H9 (cell line): ENCODE results near the gene PAK6. TPM values are rescaled to one million over a fixed set of nuclear protein-coding genes. Genes with fewer than 3 reads are reported as not detected.

Source experiments
- DNase-seq: peaks from one replicate; pipeline ENCODE4 v3.0.0-alpha.2; 2017
- H2AFZ ChIP-seq: one replicate; pipeline ENCODE4 v1.6.1; 2013; ENCODE audit warnings: mild to moderate bottlenecking, low read length, control low read depth, moderate library complexity
- H2AK5ac ChIP-seq: 2 replicates; pipeline ENCODE4 v1.6.1; 2013; ENCODE audit warnings: low read length, control low read depth, mixed read lengths; ENCODE audit not compliant: insufficient read length
- H2BK120ac ChIP-seq: one replicate; pipeline ENCODE4 v1.6.1; 2013; ENCODE audit warnings: low read depth, mild to moderate bottlenecking, low read length, control low read depth, inconsistent platforms; ENCODE audit not compliant: poor library complexity, severe bottlenecking
- H2BK12ac ChIP-seq: 2 replicates; pipeline ENCODE4 v1.6.1; 2013; ENCODE audit warnings: low read length, control low read depth, mixed read lengths, low read depth; ENCODE audit not compliant: insufficient read length
- H2BK15ac ChIP-seq: 2 replicates; pipeline ENCODE4 v1.6.1; 2013; ENCODE audit warnings: low read depth, low read length, control low read depth
- H2BK20ac ChIP-seq: one replicate; pipeline ENCODE4 v1.6.1; 2013; ENCODE audit warnings: low read depth, mild to moderate bottlenecking, low read length, control low read depth, inconsistent platforms; ENCODE audit not compliant: poor library complexity, severe bottlenecking
- H2BK5ac ChIP-seq: 2 replicates; pipeline ENCODE4 v1.6.1; 2013; ENCODE audit warnings: low read length, control low read depth, mixed read lengths; ENCODE audit not compliant: insufficient read length
- H3K14ac ChIP-seq: 2 replicates; pipeline ENCODE4 v1.6.1; 2013; ENCODE audit warnings: low read length, control low read depth; ENCODE audit not compliant: insufficient read depth
- H3K18ac ChIP-seq: 2 replicates; pipeline ENCODE4 v1.6.1; 2013; ENCODE audit warnings: low read depth, mild to moderate bottlenecking, mixed read lengths, low read length, control low read depth; ENCODE audit not compliant: insufficient read length
- H3K23ac ChIP-seq: 2 replicates; pipeline ENCODE4 v1.6.1; 2013; ENCODE audit warnings: low read length, control low read depth, mixed read lengths, low read depth; ENCODE audit not compliant: insufficient read length
- H3K23me2 ChIP-seq: 2 replicates; pipeline ENCODE4 v1.6.1; 2013; ENCODE audit warnings: low read depth, mild to moderate bottlenecking, mixed read lengths, low read length, control low read depth; ENCODE audit not compliant: insufficient read length, poor library complexity, severe bottlenecking
- H3K27ac ChIP-seq: 2 replicates; pipeline ENCODE4 v1.5.1; 2013; ENCODE audit warnings: low read length, control low read depth, mixed read lengths, low read depth; ENCODE audit not compliant: insufficient read length
- H3K27me3 ChIP-seq: 2 replicates; pipeline ENCODE4 v1.6.1; 2013; ENCODE audit warnings: low read length, control low read depth, inconsistent platforms; ENCODE audit not compliant: insufficient read depth
- H3K4ac ChIP-seq: 2 replicates; pipeline ENCODE4 v1.6.1; 2013; ENCODE audit warnings: low read depth, mild to moderate bottlenecking, control low read depth, inconsistent platforms, low read length, moderate library complexity
- H3K4me1 ChIP-seq: 2 replicates; pipeline ENCODE4 v1.6.1; 2013; ENCODE audit warnings: low read length, control low read depth, inconsistent platforms; ENCODE audit not compliant: insufficient read depth
- H3K4me2 ChIP-seq: 2 replicates; pipeline ENCODE4 v1.6.1; 2013; ENCODE audit warnings: low read length, control low read depth, mixed read lengths; ENCODE audit not compliant: insufficient read length, insufficient read depth
- H3K56ac ChIP-seq: 2 replicates; pipeline ENCODE4 v1.6.1; 2013; ENCODE audit warnings: low read depth, mild to moderate bottlenecking, mixed read lengths, low read length, control low read depth; ENCODE audit not compliant: insufficient read length
- H3K79me1 ChIP-seq: 2 replicates; pipeline ENCODE4 v1.6.1; 2013; ENCODE audit warnings: low read depth, mild to moderate bottlenecking, moderate library complexity, low read length, control low read depth, inconsistent platforms; ENCODE audit not compliant: insufficient read depth, poor library complexity, severe bottlenecking
- H3K79me2 ChIP-seq: 2 replicates; pipeline ENCODE4 v1.6.1; 2013; ENCODE audit warnings: low read length, control low read depth, inconsistent platforms; ENCODE audit not compliant: insufficient read depth
- H3K9ac ChIP-seq: 2 replicates; pipeline ENCODE4 v1.6.1; 2013; ENCODE audit warnings: low read length, control low read depth, mixed read lengths; ENCODE audit not compliant: insufficient read length; ENCODE audit errors: extremely low read depth
- H3K9me3 ChIP-seq: one replicate; pipeline ENCODE4 v1.6.1; 2013; ENCODE audit warnings: low read depth, low read length, inconsistent platforms; ENCODE audit not compliant: control insufficient read depth
- H3T11ph ChIP-seq: one replicate; pipeline ENCODE4 v1.6.1; 2013; ENCODE audit warnings: mild to moderate bottlenecking, low read length, control low read depth, inconsistent platforms
- H4K20me1 ChIP-seq: one replicate; pipeline ENCODE4 v1.6.1; 2013; ENCODE audit not compliant: control insufficient read depth, insufficient read length, insufficient read depth
- H4K5ac ChIP-seq: 2 replicates; pipeline ENCODE4 v1.6.1; 2013; ENCODE audit warnings: low read depth, mild to moderate bottlenecking, mixed read lengths, low read length, control low read depth; ENCODE audit not compliant: insufficient read length
- H4K8ac ChIP-seq: replicated peaks from 2 replicates; pipeline ENCODE4 v1.6.1; 2013; ENCODE audit warnings: low read length, control low read depth, mixed read lengths, low read depth; ENCODE audit not compliant: insufficient read length
- H4K91ac ChIP-seq: 2 replicates; pipeline ENCODE4 v1.6.1; 2013; ENCODE audit warnings: low read depth, mild to moderate bottlenecking, moderate library complexity, mixed read lengths, low read length, control low read depth; ENCODE audit not compliant: insufficient read length
- H3K27ac Mint-ChIP-seq, 3 experiments: 2 replicates in 2 of 3; 3 replicates in 1 of 3; pipeline ENCODE4 v1.8.0; 2020 to 2021; ENCODE audit warnings: mixed read lengths in 3 of 3, mild to moderate bottlenecking in 1 of 3, moderate library complexity in 1 of 3
- H3K27me3 Mint-ChIP-seq: 2 replicates; pipeline ENCODE4 v1.8.0; 2021; ENCODE audit warnings: low read depth, mild to moderate bottlenecking, moderate library complexity, mixed read lengths
- H3K36me3 Mint-ChIP-seq, 3 experiments: 2 replicates in 2 of 3; 3 replicates in 1 of 3; pipeline ENCODE4 v1.8.0; 2020 to 2021; ENCODE audit warnings: low read depth in 3 of 3, mixed read lengths in 3 of 3; ENCODE audit not compliant: insufficient read depth in 1 of 3
- H3K4me1 Mint-ChIP-seq, 2 experiments: 2 replicates each; pipeline ENCODE4 v1.8.0; 2020; ENCODE audit warnings: mixed read lengths in 2 of 2
- H3K4me3 Mint-ChIP-seq, 2 experiments: 2 replicates in 1 of 2; 3 replicates in 1 of 2; pipeline ENCODE4 v1.8.0; 2020 to 2021; ENCODE audit warnings: mild to moderate bottlenecking in 2 of 2, mixed read lengths in 2 of 2, moderate library complexity in 1 of 2
- H3K9me3 Mint-ChIP-seq, 2 experiments: 2 replicates in 1 of 2; 3 replicates in 1 of 2; pipeline ENCODE4 v1.8.0; 2020; ENCODE audit warnings: mild to moderate bottlenecking in 2 of 2, mixed read lengths in 2 of 2, moderate library complexity in 1 of 2
- CTCF ChIP-seq: fragments of 200-600 bp; sonication (generic); conservative IDR thresholded peaks from 3 replicates; pipeline ENCODE4 v1.8.0; 2021; ENCODE audit warnings: antibody characterized with exemption, mild to moderate bottlenecking
- WGBS: extraction: QIAGEN DNeasy Blood & Tissue Kit; methylation state at CpG from one replicate; pipeline ENCODE4 v1.1.7; 2013; ENCODE audit warnings: missing lambda C conversion rate, low lambda C conversion rate, mixed read lengths; ENCODE audit not compliant: insufficient read length; ENCODE audit errors: extremely low coverage; 5-methylcytosine and 5-hydroxymethylcytosine counted together
- total RNA-seq: library from RNA; stranded (reverse); gene quantifications from 2 replicates; pipeline ENCODE4 v1.2.1, GENCODE V29; 2021

PAK6 gene
- total RNA-seq, 1 experiment from 2014 or later = 7.4 TPM

GRCh38 chr15:40289140-40289775 is 50.4 kb downstream of the PAK6 start:
- Histone ChIP-seq H2BK15ac (no peak overlapping the region), H3K27me3 (peaks cover 14% of the 10 kb centered on the region; the same call in 1 of the 2 replicates), H4K91ac (no peak overlapping the region), H2BK5ac (no peak overlapping the region), H3K79me1 (no peaks in the 10 kb centered on the region), H3K27ac (no peak overlapping the region), H3K4ac (no peak overlapping the region), H3K23ac (no peak overlapping the region), H3K9ac (no peak overlapping the region), H3K4me2 (no peak overlapping the region), H4K20me1 (no peaks in the 10 kb centered on the region), H2AK5ac (no peak overlapping the region), H4K8ac (no peak overlapping the region), H3K18ac (no peak overlapping the region), H3K9me3 (no peaks in the 10 kb centered on the region), H4K5ac (no peak overlapping the region), H2AFZ (no peak overlapping the region), H3K14ac (no peak overlapping the region), H3K56ac (no peak overlapping the region), H2BK120ac (no peak overlapping the region), H3T11ph (no peak overlapping the region), H3K79me2 (no peaks in the 10 kb centered on the region), H2BK20ac (no peak overlapping the region), H2BK12ac (no peak overlapping the region), H3K23me2 (peaks cover 8% of the 10 kb centered on the region), H3K4me1 (peaks cover 5% of the 10 kb centered on the region)
- TF ChIP-seq CTCF = no peak
- Mint-ChIP-seq H3K27ac (no peak overlapping the region), H3K4me1 (peaks cover 23 to 41% of the 10 kb centered on the region in 2 experiments), H3K36me3 (no peaks in the 10 kb centered on the region), H3K27me3 (peaks cover 85% of the 10 kb centered on the region), H3K9me3 (no peaks in the 10 kb centered on the region), H3K4me3 (no peak overlapping the region)
- WGBS = no CpG with 5 or more reads among the region's 6 CpGs
- DNase-seq = no peak
